ENCODE data around the gene CCER1. TPM values are rescaled to one million over a fixed set of nuclear protein-coding genes. Genes with fewer than 3 reads are reported as not detected.

Gene CCER1
- total RNA-seq, 1 donor from 2014 or later: 1.4 TPM

DNA sequence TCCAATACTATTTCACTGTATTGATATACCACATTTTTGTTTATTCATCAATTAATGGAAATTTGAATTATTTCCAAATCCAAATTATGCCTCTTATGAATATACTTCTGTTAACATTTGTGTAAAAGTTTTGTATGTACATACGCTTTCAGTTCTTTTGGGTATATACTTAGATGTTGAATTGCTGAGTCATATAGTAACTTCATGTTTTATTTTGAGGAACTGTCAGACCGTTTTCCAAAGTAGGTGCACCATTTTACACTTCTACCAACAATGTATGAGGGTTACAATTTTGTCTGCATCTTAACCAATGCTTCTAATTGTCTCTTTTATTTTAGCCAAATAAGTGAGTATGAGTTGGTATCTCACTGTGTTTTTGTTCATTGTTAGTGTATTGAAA lies 10.2 kb upstream of the CCER1 start:
- DNase-seq (ENCODE audit: low spot score): no peak

DNA sequence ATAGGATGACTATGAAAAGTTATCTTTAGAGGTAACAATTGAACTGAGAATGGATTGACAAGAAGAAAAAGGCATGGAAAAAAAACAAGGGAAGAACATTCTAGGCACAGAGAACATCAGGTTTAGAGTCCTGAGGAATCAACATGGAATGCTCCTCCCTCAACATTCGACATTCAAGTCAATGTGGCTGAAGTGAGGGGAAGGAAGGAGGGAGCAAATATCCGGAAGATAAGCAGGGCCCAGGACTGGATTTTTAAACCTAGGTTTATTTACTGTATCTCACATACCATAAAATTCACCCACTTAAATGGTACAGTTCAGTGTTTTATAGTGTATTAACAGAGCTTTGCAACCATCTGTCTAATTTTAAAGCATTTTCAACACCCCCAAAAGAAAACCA lies 9.6 kb upstream of the CCER1 start:
- DNase-seq (ENCODE audit: low spot score): no peak

DNA sequence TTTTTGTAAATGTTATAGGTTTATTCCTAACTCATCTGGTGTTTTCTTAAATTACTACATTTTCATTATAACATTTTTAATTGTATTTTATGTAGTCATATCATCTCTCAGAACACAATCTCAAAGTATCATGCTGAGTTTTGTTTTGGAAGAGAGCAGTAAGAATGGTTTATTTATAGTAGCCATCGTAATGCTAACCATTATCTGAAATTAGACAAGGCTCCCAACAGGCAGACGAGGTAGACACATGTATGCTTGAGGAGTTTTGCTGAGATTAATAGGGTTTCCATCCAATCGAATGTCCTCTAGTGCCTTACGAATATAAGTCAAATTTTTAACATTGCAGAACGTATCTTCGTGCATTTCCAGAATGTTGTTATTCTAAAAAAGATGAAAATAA lies 9.0 kb upstream of the CCER1 start:
- no peak for DNase-seq (ENCODE audit: low spot score)

GRCh38 chr12:90961154-90961553 lies 6.2 kb upstream of the CCER1 start:
- DNase-seq (ENCODE audit: low spot score): no peak

- DNase-seq (ENCODE audit: low spot score): peak; percentile 82
These were observed 4.7 kb upstream of the CCER1 start for GRCh38 chr12:90959538-90960139.

GRCh38 chr12:90959032-90959431 lies 4.1 kb upstream of the CCER1 start:
- peak; percentile 65 for DNase-seq (ENCODE audit: low spot score)

- DNase-seq (ENCODE audit: low spot score): no peak
These were observed 3.4 kb upstream of the CCER1 start for GRCh38 chr12:90958347-90958746.

DNA sequence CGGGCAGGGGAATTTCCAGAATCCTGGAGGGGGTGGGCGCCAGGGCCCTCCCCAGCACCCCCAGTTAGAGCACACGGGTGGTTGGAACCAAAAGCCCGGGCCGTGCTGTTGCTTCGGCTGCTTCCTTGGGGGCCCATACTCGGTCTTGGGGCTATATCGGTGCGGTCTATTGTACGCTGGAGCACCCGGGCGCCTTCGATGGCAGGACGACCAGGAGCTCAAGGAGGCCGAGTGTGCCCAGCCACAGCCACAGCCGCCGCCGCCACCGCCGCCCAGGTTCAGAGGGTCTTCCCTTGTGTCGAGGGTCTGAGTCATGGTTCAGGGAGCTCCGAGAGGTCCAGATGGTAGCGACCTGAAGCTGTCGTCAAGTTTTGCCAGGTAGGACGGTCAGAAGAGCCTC lies 548 bp downstream of the CCER1 start:
- no peak for DNase-seq (ENCODE audit: low spot score)

DNA sequence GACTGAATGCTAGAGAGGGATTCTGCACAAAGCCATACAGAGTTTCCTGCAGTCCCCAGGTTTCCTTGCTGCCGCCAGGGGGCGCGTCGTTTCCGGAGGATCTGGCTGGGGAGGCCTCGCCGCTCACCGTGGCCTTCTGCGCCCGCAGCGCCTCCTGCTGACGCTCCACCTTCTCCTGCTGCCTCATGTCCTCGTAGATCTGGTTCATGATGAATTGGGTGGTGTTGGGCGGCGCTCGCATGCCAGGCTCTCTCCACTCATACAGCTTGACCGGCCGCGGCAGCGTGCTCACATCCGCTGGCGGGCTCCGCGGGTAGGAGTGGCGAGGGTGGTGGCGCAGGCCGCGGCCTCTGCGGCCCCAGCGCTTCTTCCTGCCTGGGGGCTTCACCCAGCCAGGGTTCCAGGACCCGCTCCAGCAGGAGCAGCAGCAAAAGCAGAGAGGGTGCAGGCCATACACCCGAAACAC lies 987 bp downstream of the CCER1 start:
- DNase-seq (ENCODE audit: low spot score): no peak

DNA sequence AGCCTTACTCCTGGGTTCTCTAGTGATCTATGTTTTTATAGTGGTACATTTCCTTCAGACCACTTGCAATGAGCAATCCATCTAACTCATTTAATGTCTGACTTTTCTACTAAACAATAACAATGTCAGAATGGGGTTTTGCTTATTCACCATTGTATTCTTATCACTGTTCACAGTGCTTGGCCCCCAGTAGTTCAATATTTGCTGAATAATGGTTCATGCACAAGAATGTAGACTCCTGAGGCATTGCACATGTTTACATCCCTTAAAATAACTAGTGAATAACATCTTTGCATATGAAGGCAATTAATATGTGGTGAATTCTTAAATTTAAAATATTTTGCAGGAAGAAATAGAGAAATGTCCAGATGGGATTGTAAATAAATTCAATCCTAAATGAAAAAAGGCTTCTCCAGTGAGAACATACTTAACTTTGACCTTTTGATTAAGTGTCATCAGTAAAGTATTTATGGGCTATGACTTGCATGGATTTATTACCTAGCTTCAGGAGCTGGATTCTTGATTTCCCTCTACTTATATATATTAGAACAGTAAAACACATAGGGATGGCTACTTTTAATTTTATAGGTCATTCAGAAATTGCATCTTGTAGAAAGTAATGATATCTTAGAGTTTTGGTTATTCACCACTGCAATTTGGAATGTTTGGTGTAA lies 3.4 kb downstream of the CCER1 start:
- DNase-seq (ENCODE audit: low spot score): no peak

DNA sequence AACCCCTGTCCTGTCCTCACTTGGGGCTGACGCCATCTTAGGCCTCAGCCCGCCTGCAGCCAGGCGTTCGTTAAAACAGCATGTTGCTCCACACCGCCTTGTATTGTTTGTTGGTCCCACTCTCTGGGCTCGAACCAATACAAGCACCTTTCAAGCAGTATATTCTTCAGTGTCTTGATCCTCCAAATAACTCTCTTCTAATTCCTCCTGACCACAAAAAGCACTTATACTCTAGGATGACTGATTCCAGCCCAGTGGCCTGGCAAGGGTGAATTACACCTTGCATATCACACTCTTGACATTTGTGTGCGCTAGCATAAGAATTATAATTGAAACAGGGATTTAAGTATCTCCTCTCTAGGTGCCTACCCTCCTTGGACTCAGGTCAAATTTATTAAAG lies 7.1 kb downstream of the CCER1 start:
- DNase-seq (ENCODE audit: low spot score): no peak

- peak; percentile 30 for DNase-seq (ENCODE audit: low spot score)
These were observed 9.8 kb downstream of the CCER1 start for GRCh38 chr12:90945070-90945649.

DNA sequence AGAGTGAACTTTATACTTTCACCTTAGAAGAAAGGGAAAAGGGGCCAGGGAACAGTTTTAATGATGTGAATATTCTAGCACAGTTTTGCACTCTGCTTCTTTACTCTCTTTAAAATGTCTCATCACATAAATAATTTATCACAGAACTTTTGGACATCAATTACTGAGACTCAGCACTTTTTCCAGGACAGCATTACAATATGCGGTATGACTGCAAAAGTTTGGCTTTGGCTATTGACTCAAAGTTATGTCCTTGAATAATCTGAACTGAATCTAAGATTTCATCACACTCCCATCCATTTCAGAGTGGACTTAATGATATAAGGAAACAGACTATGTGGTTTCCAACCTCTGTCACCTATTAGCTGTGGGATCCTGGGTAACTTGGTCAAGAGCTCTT lies 11.7 kb downstream of the CCER1 start:
- DNase-seq (ENCODE audit: low spot score): no peak

DNA sequence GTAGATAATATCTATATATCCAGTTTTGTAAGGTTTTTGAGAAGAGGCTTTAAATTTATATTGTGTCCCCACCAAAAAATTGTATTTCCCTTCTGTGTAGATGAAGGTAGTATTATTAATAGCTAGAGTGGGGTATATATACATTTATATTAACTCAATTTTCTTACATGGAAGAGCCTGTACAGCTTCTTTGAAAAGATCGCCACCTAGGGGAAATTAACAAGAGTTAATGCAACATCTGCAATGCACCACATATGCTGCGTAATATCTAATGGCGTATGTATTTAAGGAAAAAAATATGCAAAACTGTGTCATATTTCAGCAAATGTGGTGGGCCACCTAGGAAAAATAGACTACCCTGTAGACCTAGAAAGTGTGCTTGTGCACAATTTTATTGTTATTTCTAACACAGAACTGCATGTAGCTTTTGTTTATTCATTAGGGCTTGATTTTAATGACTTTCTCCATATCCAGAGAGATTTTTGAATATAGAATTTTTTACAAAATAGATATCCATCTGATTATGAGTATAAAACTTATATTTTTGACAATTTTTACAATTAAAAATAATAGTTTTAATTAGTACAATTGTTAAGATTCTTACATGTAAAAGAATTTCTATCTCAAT lies 14.0 kb downstream of the CCER1 start:
- DNase-seq (ENCODE audit: low spot score): peak; percentile 45

DNA sequence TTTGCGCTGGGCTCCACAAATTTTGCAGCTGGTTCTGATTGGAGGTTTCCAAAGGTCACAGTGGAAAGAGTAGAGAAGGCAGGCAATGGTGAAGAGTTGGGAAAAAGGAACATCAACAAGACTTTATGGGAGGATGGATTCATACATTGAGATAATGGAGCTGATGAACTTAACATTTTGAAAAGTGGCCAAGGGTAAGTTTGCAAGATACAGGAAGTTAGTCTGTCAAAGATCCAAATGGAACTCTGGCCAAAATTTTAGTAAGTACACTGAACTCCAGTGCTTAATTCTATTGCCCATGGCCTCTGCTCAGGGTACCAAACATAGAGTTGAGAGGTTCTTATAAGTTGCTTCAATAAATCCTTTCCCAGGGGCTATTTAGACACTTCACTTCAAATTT lies 15.6 kb downstream of the CCER1 start:
- peak; percentile 61 for DNase-seq (ENCODE audit: low spot score)

DNA sequence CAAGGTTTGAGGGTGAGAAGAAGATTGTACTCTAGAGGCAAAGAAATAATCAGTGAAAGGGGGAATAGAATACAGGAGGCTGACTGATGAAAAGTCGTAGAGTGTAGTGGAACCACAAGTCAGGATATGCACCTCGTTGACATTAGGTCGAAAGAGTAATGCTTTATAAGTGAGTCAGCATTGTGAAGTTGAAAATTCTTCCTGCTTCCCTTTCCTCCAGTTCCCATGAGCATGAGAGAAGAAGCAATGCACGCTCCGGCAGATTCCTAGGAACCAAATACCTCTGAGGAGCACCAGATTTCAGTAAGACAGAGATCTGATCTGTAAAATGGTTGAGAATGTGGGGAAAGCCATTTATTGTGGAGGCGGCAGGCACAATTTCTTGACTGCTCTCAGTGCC lies 16.5 kb downstream of the CCER1 start:
- peak; percentile 18 for DNase-seq (ENCODE audit: low spot score)

DNA sequence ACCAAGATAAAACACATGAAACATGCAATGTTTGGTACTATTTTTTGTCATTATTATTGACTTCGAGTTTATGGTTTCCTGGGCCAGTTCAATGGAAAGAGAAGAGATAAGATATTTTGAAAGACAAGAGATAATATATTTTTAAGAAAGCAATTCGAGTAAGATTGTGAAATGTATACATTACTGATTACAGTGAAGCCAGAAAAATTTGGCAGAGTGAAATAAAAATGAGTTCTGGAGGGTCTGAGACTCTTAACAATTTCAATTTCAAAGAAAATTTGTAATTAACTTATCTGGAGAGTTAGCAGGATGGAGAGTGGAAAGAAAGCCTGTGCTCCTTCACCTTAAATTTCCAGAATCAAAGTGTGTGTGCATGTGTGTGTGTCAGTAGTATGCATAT lies 17.3 kb downstream of the CCER1 start:
- no peak for DNase-seq (ENCODE audit: low spot score)

- DNase-seq (ENCODE audit: low spot score): no peak
These were observed 18.6 kb downstream of the CCER1 start for GRCh38 chr12:90936230-90937005.

GRCh38 chr12:90925562-90925961 lies 29.4 kb downstream of the CCER1 start:
- no peak for DNase-seq (ENCODE audit: low spot score)

GRCh38 chr12:90924406-90924805 lies 30.6 kb downstream of the CCER1 start:
- peak; percentile 57 for DNase-seq (ENCODE audit: low spot score)

GRCh38 chr12:90922145-90922627 lies 32.8 kb downstream of the CCER1 start:
- DNase-seq (ENCODE audit: low spot score): peak; percentile 80

- peak; percentile 50 for DNase-seq (ENCODE audit: low spot score)
These were observed 33.4 kb downstream of the CCER1 start for GRCh38 chr12:90921536-90921935.

Data from umbilical cord (tissue), 2 donors.